ENCODE data around the gene KIAA1958. TPM values are rescaled to one million over a fixed set of nuclear protein-coding genes. Genes with fewer than 3 reads are reported as not detected.

The KIAA1958 gene
- total RNA-seq, 1 donor from 2014 or later, result 3.9 TPM

DNA sequence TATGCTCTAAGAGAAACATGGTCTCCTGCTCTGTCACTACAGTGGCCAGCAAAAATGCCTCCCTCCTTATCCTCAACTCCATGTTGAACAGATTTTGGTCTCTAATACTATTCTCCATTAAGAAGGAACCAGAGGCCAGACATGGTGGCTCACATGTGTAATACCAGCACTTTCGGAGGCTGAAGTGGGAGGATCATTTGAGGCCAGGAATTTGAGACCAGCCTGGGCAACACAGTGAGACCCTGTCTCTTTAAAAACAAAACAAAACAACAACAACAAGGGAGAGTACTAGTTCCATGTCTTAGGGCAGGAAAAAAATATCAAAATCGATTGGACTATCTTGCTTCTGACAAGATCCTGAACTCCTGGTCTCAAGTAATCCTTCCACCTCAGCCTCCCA lies 216.7 kb downstream of the KIAA1958 start:
- intact Hi-C loops (cut with micrococcal nuclease), result no loop called here

DNA sequence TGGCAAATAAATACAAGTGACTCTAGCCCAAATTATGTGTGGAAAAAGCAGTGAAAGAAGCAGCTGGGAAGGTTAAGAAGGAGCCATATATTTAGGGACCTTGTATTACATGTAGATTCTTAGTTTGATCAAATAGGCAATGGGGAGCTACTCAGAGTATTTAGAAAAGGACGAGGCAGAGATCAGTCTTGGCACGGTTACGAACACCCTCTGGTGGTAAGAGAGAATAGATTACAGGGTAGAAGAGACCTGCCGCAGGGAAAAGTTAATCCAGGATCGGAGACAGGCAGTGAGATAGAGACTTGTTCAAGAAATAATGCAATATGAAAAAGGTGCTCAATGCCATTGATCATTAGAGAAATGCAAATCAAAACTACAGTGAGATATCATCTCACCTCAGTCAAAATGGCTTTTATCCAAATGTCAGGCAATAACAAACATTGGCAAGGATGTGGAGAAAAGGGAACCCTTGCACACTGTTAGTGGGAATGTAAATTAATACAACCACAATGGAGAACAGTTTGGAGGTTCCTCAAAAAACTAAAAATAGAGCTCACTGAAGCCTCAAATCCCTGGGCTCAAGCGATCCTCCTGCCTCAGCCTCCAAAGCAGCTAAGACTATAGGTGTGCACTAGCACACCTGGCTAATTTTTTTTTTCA lies 219.3 kb downstream of the KIAA1958 start:
- intact Hi-C loops (cut with micrococcal nuclease), result no loop called here

DNA sequence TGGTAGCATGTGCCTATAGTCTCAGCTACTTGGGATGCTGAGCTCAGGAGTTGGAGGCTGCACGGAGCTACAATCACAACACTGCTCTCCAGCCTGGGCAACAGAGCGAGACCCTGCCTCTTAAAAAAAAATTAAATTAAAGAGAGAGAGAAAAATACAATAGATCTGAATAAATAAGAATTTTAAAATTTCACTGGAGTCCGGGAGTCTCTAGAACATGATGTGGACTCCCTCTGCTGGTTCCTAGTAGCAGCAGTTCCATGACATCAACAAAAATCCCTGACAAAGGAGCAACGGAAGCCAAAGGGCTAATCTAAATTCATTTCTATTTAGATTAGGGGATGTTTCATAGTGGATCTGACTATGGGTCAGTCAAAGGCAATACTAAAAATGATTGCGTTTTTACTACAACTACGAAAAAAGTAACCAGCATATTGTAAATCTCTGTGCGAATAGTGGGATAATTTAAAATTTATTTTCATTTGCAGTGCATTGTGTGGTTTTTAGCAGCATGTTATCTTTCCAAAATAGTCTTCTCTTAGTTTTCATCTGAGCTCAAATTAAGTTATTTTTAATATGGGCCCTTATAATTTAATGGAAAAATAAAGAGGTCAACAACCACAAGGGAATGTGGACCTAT lies 224.5 kb downstream of the KIAA1958 start:
- intact Hi-C loops (cut with micrococcal nuclease), result no loop called here

DNA sequence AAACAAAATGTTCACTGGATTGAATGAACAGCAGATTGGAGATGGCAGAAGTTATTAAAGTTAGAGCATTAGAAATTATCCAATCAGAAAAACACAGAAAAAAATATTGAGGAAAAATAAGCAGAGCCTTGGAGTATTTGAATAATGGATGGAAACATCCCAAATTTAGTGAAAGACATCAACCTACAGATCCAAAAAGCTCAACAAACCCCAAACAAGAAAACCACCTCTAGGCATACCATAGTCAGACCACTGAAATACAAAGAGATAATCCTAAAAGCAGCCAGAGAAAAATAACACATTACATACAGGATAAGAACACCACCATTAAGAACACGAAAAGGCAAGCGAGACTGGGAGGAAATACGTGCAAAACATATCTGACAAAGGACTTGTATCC lies 226.1 kb downstream of the KIAA1958 start:
- intact Hi-C loops (cut with micrococcal nuclease), result no loop called here

DNA sequence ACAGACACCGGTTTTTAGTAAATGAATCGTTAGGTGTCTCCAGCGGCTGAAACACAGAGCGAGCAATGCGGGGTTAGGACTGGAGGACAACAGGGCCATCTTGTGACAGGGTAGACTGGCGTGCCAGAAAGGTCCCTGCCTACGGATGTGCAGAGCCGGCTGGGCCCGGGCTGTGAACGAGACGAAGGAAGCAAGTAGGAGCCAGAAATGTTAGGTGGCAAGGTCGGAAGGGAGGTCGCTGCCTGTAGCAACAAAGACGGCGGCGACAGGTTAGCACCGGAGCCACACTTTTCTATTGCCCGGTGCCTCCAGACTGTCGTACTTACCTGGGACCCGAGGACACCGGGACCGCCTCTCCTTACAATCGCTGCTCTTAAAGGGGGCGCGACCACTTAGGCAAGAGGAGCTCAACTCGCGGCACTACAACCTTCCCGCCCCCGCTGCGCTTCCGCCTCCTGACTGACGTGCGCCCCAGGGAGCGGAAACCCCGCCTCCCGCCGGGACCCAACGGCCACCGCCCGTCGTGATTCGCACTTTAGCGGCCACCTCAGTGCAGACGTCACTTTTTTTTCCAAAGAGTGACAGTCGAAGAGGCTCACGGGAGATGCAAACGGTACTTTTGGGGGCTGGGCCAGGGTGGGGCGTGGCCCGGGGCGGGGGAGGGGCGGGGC lies 231.2 kb downstream of the KIAA1958 start, which contains the start of gene INIP:
INIP (minus strand) TSS at position 457 of the 671 bp plus-strand sequence. CDS start 1,632 bp downstream, outside the sequence.
- intact Hi-C loops (cut with micrococcal nuclease), result loop anchor here (1.0 to 5.0 kb wide), 19 partner anchors 33 to 1670 kb away; partner anchors contain the start of genes AKNA, ALAD, DNAJC25 and ECPAS

Other genes starting within 250 kb of the KIAA1958 start
- gene PTBP3, start 153.2 kb upstream of the KIAA1958 start, total RNA-seq, result 149 and 158 TPM in 2 replicates
- 22.1 and 23.7 TPM in 2 replicates for gene HSDL2, start 106.7 kb upstream of the KIAA1958 start, total RNA-seq
- 33.5 and 37.5 TPM in 2 replicates for gene INIP, start 231.3 kb downstream of the KIAA1958 start, total RNA-seq

Data from T-helper 1 cell treated with Interleukin-12 subunit alpha and Interleukin-12 subunit beta and Interleukin-4 antibody, amounts not matched to agents 30 ng/mL and 1 ng/mL, for 36 hours (primary cell).